Fibroblast of villous mesenchyme (primary cell): ENCODE data around the gene AQP11. TPM values are rescaled to one million over a fixed set of nuclear protein-coding genes. Genes with fewer than 3 reads are reported as not detected.
A peak's percentile ranks its signal among the peaks of the same experiment; 100 is the strongest.
"Not testable (repeated sequence)": the region's sequence is repeated elsewhere in the genome, so short reads cannot be mapped to it uniquely, and the experiment has no call there.

Source experiments
- DNase-seq: peaks from one replicate; pipeline ENCODE4 v3.0.0-alpha.2; 2010; ENCODE audit warnings: low read depth
- H3K4me3 ChIP-seq: 2 replicates; pipeline ENCODE4 v1.5.1; 2011; ENCODE audit warnings: low read depth, mild to moderate bottlenecking, low read length
- CTCF ChIP-seq: IDR thresholded peaks from 2 replicates; pipeline ENCODE4 v1.5.1; 2012; ENCODE audit warnings: low read depth, mild to moderate bottlenecking, low read length; ENCODE audit not compliant: insufficient read depth
- total RNA-seq: library from RNA; depleted of rRNA; stranded (reverse); fragments of >200 nt; gene quantifications from 2 replicates; pipeline ENCODE4 v1.2.3, GENCODE V29; 2012

AQP11 gene
- total RNA-seq, 1 donor, result 1.7 TPM

GRCh38 chr11:77568916-77569675, 20.7 kb upstream of the AQP11 start:
- TF ChIP-seq CTCF, result no peak
- no peak overlapping the region for H3K4me3 ChIP-seq
- no peak for DNase-seq

GRCh38 chr11:77569676-77570070, 20.1 kb upstream of the AQP11 start:
- DNase-seq, result no peak
- TF ChIP-seq CTCF, result no peak
- H3K4me3 ChIP-seq, result no peak overlapping the region

- DNase-seq, H3K4me3 ChIP-seq: not testable (repeated sequence)
Observed at GRCh38 chr11:77570896-77571295, 18.9 kb upstream of the AQP11 start.

GRCh38 chr11:77575428-77575827, 14.3 kb upstream of the AQP11 start:
- not testable (repeated sequence) for H3K4me3 ChIP-seq, DNase-seq

- H3K4me3 ChIP-seq, result no peak overlapping the region
- no peak for TF ChIP-seq CTCF
- peak; percentile 23 for DNase-seq
Observed at GRCh38 chr11:77580712-77581337, 8.9 kb upstream of the AQP11 start.

- DNase-seq, result no peak
- H3K4me3 ChIP-seq, result peak overlapping the region; percentile 73
- TF ChIP-seq CTCF, result no peak
Observed at GRCh38 chr11:77589181-77589520, 602 bp upstream of the AQP11 start.

- H3K4me3 ChIP-seq, result peak overlapping the region; percentile 73
- DNase-seq, result peak; percentile 36
- no peak for TF ChIP-seq CTCF
Observed at GRCh38 chr11:77590194-77590782, 535 bp downstream of the AQP11 start.
